ENCODE measurements around the gene NOC3L.
"Not testable (repeated sequence)": the region's sequence is repeated elsewhere in the genome, so short reads cannot be mapped to it uniquely, and the experiment has no call there.

The NOC3L gene

DNA sequence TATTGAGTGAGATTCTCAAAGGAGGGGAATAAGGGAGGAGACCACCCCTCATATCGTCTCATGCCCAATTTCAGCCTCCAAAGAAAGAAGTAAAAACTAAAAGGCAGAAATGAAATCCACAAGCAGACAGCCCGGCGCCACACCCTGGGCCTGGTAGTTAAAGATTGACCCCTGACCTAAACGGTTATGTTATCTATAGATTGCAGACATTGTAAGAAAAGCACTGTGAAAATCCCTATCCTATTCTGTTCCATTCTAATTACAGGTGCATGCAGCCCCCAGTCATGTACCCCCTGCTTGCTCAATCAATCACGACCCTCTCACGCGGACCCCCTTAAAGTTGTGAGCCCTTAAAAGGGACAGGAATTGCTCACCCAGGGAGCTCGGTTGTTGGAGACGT lies 29.4 kb upstream of the NOC3L start:
- not testable (repeated sequence) for H3K4me3 ChIP-seq (ENCODE audit: low read length); H3K4me1 ChIP-seq (ENCODE audit: control insufficient read depth, insufficient read depth, low read length); H3K27me3 ChIP-seq (ENCODE audit: control insufficient read depth, insufficient read depth, low read length); H3K36me3 ChIP-seq (ENCODE audit: control insufficient read depth, insufficient read depth, low read length); H3K27ac ChIP-seq (ENCODE audit: low read depth, low read length); H3K9ac ChIP-seq (ENCODE audit: low read length)

DNA sequence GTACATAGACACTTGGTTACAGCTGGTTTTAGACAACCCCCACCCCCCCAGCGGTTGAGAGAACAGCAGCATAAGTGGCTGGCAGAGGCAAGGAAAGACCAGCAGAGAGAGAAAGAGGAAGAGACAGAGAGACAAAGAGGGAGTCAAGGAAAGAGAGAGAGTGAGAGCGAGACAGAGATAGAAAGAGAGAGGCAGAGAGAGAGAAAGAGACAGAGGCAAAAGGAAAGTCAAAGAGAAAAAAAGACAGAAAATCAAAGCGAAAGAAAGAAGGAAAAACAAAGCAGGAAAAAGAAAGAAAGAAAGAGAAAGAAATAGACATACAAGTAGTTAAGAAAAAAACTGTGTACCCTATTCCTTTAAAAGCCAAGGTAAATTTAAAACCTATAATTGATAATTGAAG lies 23.0 kb upstream of the NOC3L start:
- not testable (repeated sequence) for H3K27me3 ChIP-seq (ENCODE audit: control insufficient read depth, insufficient read depth, low read length); H3K4me1 ChIP-seq (ENCODE audit: control insufficient read depth, insufficient read depth, low read length); H3K36me3 ChIP-seq (ENCODE audit: control insufficient read depth, insufficient read depth, low read length); H3K27ac ChIP-seq (ENCODE audit: low read depth, low read length); H3K9ac ChIP-seq (ENCODE audit: low read length); H3K4me3 ChIP-seq (ENCODE audit: low read length)

DNA sequence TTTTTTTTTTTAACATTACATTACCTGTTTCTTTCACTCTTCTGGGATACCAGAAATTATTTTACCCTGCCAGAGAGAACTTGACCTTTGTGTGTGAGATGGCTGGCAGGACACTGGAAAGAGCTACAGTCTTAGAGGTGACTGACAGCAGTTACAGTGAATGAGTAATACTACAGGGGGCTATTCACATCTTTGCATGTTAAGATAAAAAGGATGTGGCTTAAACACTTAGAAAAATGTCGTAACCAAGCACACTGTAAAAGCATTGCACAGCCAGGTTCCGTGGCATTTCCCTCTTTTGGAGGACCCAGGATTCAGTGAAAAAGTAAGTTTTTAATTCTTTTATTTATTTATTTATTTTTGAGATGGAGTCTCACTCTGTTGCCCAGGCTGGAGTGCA lies 20.8 kb upstream of the NOC3L start:
- Histone ChIP-seq H3K4me1 (ENCODE audit: control insufficient read depth, insufficient read depth, low read length) (no peaks in the 10 kb centered on the region), H3K27ac (ENCODE audit: low read depth, low read length) (no peak overlapping the region), H3K27me3 (ENCODE audit: control insufficient read depth, insufficient read depth, low read length) (no peaks in the 10 kb centered on the region), H3K36me3 (ENCODE audit: control insufficient read depth, insufficient read depth, low read length) (no peaks in the 10 kb centered on the region), H3K9ac (ENCODE audit: low read length) (no peak overlapping the region), H3K4me3 (ENCODE audit: low read length) (no peak overlapping the region)

DNA sequence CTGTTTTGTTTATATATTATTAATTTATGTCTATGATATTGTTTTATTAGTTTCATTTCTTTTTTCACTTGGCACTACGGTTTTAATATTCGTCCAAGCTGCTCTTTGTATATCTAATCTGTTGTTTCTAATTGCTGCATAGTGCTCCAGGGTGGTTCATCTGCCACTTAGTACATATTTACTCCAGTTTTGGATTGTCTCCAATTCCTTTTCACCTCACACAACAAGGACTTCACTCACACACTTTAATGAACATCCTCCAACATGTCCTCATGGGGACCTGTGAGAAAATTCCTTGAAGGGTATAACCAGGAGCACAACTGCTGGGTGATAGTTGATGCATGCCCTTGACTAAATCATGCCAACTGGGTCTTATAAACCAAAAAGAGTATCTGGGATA lies 14.1 kb upstream of the NOC3L start:
- no peak overlapping the region for H3K4me3 ChIP-seq (ENCODE audit: low read length)
- H3K27ac ChIP-seq (ENCODE audit: low read depth, low read length) = no peak overlapping the region
- no peaks in the 10 kb centered on the region for H3K27me3 ChIP-seq (ENCODE audit: control insufficient read depth, insufficient read depth, low read length)
- H3K9ac ChIP-seq (ENCODE audit: low read length) = no peak overlapping the region
- no peaks in the 10 kb centered on the region for H3K4me1 ChIP-seq (ENCODE audit: control insufficient read depth, insufficient read depth, low read length)
- no peaks in the 10 kb centered on the region for H3K36me3 ChIP-seq (ENCODE audit: control insufficient read depth, insufficient read depth, low read length)

DNA sequence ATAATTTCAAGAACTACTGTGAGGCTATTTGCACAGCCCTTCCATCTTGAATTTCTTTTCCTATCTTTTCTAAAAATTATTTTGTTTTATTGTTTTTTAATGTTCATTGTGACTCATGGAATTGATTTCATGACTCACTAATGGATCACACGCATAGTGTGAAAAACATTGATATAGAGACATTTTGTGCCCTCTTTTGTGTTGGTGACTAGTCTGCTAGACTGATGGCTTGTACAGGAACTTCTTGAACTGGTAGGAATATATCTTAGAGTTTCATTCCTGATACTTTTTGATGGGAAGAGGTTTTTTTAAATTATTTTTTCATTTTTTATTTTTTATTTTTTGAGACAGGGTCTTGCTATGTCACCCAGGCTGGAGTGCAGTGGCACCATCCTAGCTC lies 12.6 kb upstream of the NOC3L start:
- no peak overlapping the region for H3K4me3 ChIP-seq (ENCODE audit: low read length)
- no peaks in the 10 kb centered on the region for H3K27me3 ChIP-seq (ENCODE audit: control insufficient read depth, insufficient read depth, low read length)
- no peak overlapping the region for H3K9ac ChIP-seq (ENCODE audit: low read length)
- no peak overlapping the region for H3K27ac ChIP-seq (ENCODE audit: low read depth, low read length)
- H3K36me3 ChIP-seq (ENCODE audit: control insufficient read depth, insufficient read depth, low read length) = no peaks in the 10 kb centered on the region
- no peaks in the 10 kb centered on the region for H3K4me1 ChIP-seq (ENCODE audit: control insufficient read depth, insufficient read depth, low read length)

DNA sequence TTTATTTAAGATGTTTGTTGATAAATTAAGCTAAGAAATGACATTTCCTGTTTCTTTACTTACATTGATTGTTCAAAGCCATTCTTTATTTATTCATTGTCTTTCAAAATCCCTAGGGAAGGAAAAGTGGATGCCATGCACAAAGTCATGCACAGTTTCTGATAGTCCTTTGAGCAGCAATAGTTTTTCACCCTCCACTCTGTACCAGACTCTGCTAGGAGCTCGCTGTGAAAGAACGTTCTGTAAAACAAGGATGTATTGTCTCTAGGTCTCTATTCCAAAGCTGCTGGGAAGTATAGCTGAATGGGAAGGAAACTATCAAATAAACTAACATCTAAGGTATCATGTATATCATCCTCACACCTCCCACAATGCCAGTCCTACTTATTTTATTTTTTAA lies 7.8 kb upstream of the NOC3L start:
- no peak overlapping the region for H3K9ac ChIP-seq (ENCODE audit: low read length)
- H3K36me3 ChIP-seq (ENCODE audit: control insufficient read depth, insufficient read depth, low read length) = no peaks in the 10 kb centered on the region
- no peaks in the 10 kb centered on the region for H3K27me3 ChIP-seq (ENCODE audit: control insufficient read depth, insufficient read depth, low read length)
- H3K4me3 ChIP-seq (ENCODE audit: low read length) = no peak overlapping the region
- H3K27ac ChIP-seq (ENCODE audit: low read depth, low read length) = no peak overlapping the region
- no peaks in the 10 kb centered on the region for H3K4me1 ChIP-seq (ENCODE audit: control insufficient read depth, insufficient read depth, low read length)

DNA sequence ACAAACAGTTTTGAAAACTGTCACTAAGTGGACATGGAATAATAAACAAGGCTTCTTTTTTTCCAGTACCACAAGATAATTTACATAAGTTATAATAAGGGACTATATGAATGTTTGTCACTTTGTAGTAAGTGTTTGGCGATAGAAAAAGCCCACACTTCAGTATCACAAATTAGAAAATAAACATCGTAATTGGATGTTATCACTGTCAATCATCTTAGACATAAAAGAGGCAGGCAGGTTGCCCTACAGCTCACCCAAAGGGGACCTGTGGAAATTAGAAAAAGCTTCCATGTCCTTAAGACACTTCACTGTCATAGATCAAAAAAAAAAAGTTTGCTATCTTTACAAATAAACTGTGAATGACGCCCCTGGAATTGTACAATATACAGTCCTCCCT lies 3.6 kb upstream of the NOC3L start:
- Histone ChIP-seq H3K27me3 (ENCODE audit: control insufficient read depth, insufficient read depth, low read length) (no peaks in the 10 kb centered on the region), H3K4me3 (ENCODE audit: low read length) (no peak overlapping the region), H3K9ac (ENCODE audit: low read length) (no peak overlapping the region), H3K27ac (ENCODE audit: low read depth, low read length) (no peak overlapping the region), H3K36me3 (ENCODE audit: control insufficient read depth, insufficient read depth, low read length) (no peaks in the 10 kb centered on the region), H3K4me1 (ENCODE audit: control insufficient read depth, insufficient read depth, low read length) (peaks cover 5% of the 10 kb centered on the region)

DNA sequence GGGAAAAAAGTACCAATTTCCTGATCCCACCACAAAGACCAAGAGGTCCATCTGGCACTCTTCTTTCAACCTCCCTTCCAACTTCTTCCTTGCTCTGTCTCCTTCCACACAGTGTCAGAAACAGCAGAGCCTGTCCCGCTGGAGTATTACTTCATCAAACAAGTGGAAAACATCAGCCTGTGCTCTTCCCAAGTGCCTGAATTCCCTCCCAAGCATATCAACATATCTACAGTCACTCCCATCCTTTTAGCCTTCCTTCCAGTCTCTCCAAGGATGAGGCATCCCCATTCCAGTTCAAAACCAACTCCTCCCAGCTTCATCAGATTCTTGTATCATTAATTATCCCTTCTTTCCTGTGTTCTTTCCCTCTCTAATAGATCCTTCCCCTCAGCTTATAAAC lies 1.7 kb upstream of the NOC3L start:
- no peaks in the 10 kb centered on the region for H3K36me3 ChIP-seq (ENCODE audit: control insufficient read depth, insufficient read depth, low read length)
- no peaks in the 10 kb centered on the region for H3K27me3 ChIP-seq (ENCODE audit: control insufficient read depth, insufficient read depth, low read length)
- no peak overlapping the region for H3K9ac ChIP-seq (ENCODE audit: low read length)
- H3K4me1 ChIP-seq (ENCODE audit: control insufficient read depth, insufficient read depth, low read length) = peaks cover 5% of the 10 kb centered on the region
- no peak overlapping the region for H3K27ac ChIP-seq (ENCODE audit: low read depth, low read length)
- H3K4me3 ChIP-seq (ENCODE audit: low read length) = no peak overlapping the region

DNA sequence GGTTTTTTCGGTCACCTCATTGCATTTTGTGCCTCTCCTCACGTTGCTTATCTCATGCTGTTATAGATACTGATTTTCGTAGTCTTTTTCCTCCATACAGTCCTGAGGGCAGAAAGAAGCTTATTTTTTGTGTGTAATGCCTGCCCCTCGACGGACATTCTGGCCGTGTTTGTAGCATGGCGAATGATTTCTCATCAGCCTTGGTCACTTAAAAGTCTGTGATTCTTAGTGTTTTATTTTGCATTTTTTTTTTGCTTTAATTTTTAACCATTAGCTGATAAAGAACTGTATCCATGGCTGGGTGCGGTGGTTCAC lies 469 bp upstream of the NOC3L start:
- Histone ChIP-seq H3K4me3 (ENCODE audit: low read length) (peak overlapping the region; percentile 97), H3K36me3 (ENCODE audit: control insufficient read depth, insufficient read depth, low read length) (no peaks in the 10 kb centered on the region), H3K9ac (ENCODE audit: low read length) (no peak overlapping the region), H3K27me3 (ENCODE audit: control insufficient read depth, insufficient read depth, low read length) (no peaks in the 10 kb centered on the region), H3K27ac (ENCODE audit: low read depth, low read length) (no peak overlapping the region), H3K4me1 (ENCODE audit: control insufficient read depth, insufficient read depth, low read length) (peaks cover 5% of the 10 kb centered on the region)

DNA sequence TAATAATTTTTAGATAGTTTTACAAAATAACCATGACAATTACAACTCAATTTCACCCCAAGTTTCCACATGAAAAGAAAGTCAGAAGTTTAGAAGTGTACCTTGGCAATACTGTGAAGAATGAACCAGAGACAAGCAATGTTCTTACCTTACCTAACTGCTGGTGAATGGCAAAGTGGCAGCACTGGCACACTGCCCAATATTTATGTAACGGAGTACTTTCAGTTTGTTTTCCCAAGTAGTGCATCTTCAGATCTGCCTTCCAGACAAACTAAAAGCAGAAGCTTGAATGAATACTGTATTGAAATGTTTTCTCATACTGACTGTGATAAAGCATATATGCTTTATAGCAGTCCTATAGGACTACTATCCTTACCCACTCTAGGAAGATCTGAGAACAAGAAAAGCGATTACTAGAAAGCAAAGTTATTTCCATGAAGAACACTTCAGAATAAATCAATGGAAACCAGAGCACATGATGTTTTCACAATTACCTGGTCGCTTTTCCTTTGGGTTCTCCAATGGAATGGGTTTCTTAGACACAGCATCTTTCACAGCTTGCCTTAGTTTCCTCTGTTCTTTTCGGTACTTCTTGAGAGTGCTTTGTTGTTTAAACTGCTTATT lies 1.5 kb downstream of the NOC3L start:
- Histone ChIP-seq H3K4me1 (ENCODE audit: control insufficient read depth, insufficient read depth, low read length) (peaks cover 5% of the 10 kb centered on the region), H3K36me3 (ENCODE audit: control insufficient read depth, insufficient read depth, low read length) (peaks cover 2% of the 10 kb centered on the region), H3K4me3 (ENCODE audit: low read length) (peak overlapping the region; percentile 9), H3K9ac (ENCODE audit: low read length) (no peak overlapping the region), H3K27ac (ENCODE audit: low read depth, low read length) (no peak overlapping the region), H3K27me3 (ENCODE audit: control insufficient read depth, insufficient read depth, low read length) (no peaks in the 10 kb centered on the region)

DNA sequence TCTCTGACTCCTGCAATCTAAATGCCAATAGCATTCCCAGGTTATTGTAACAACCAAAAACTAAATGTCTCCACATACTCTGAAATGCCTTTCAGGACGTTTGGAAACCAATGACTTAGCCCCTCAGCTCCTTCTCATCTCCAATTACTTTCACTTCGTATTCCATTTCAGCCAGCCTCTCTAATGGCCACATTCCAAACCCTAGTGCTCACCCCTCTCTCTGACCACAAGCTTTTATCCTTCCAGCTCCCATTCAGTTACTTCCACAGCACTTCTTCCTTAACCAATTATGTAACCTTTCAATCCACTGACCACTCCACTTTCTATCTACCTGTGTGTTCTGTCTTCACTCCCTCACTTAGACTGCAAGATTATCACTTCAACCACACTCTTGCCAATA lies 4.3 kb downstream of the NOC3L start:
- Histone ChIP-seq H3K27me3 (ENCODE audit: control insufficient read depth, insufficient read depth, low read length) (no peaks in the 10 kb centered on the region), H3K27ac (ENCODE audit: low read depth, low read length) (no peak overlapping the region), H3K9ac (ENCODE audit: low read length) (no peak overlapping the region), H3K36me3 (ENCODE audit: control insufficient read depth, insufficient read depth, low read length) (peaks cover 3% of the 10 kb centered on the region), H3K4me1 (ENCODE audit: control insufficient read depth, insufficient read depth, low read length) (peaks cover 5% of the 10 kb centered on the region), H3K4me3 (ENCODE audit: low read length) (no peak overlapping the region)

DNA sequence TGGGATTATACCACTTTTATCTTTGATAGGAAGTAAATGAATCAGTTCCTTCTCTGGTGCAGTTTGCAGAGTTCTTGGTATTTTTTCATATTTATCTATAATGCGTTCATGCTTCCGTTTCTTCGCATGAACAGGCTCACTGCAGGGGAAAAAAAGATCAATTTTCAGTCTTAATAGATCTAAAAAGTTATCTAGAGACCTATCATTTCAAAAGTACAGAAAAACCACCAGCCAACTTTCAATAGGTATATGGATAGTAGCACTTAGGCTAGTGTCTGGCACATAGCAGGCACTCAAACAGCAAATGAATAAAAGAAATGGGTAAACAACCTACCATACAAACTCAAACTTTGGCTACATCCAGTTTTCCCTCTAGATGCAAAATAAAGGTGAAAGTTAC lies 5.5 kb downstream of the NOC3L start:
- H3K27ac ChIP-seq (ENCODE audit: low read depth, low read length) = no peak overlapping the region
- no peaks in the 10 kb centered on the region for H3K27me3 ChIP-seq (ENCODE audit: control insufficient read depth, insufficient read depth, low read length)
- H3K4me3 ChIP-seq (ENCODE audit: low read length) = no peak overlapping the region
- no peak overlapping the region for H3K9ac ChIP-seq (ENCODE audit: low read length)
- H3K4me1 ChIP-seq (ENCODE audit: control insufficient read depth, insufficient read depth, low read length) = peaks cover 5% of the 10 kb centered on the region
- peaks cover 5% of the 10 kb centered on the region for H3K36me3 ChIP-seq (ENCODE audit: control insufficient read depth, insufficient read depth, low read length)

DNA sequence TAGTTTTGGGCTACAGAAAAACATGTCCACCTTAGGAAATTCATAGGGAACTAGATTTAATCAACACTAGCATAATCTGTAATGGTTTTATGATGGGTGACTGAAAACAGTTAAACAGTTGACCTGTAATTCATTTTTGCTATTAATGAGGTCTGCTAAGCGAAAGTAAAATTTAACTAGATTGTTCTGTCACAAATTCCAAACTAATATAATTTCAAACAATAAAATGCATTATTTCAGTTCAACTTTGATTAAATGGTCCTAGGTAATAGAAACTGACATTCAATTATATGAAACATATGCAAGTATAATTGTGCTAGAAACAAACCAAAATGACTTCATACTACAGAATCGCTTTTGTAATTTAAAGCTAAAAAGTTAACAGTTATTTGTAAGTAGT lies 6.9 kb downstream of the NOC3L start:
- H3K27ac ChIP-seq (ENCODE audit: low read depth, low read length) = no peak overlapping the region

More for the DNA sequence above, 6.9 kb downstream of the NOC3L start:
- Histone ChIP-seq H3K27me3 (ENCODE audit: control insufficient read depth, insufficient read depth, low read length) (no peaks in the 10 kb centered on the region), H3K9ac (ENCODE audit: low read length) (no peak overlapping the region), H3K36me3 (ENCODE audit: control insufficient read depth, insufficient read depth, low read length) (peaks cover 5% of the 10 kb centered on the region), H3K4me3 (ENCODE audit: low read length) (no peak overlapping the region), H3K4me1 (ENCODE audit: control insufficient read depth, insufficient read depth, low read length) (no peaks in the 10 kb centered on the region)
